GM21723 (cell line): ENCODE data around the gene ARHGAP25.

Experiments
- ATAC-seq: cut with Tn5 transposase; IDR thresholded peaks from one replicate; pipeline ENCODE4 v1.9.1; 2021; ENCODE audit warnings: mild to moderate bottlenecking, moderate library complexity; ENCODE audit not compliant: unreplicated experiment

The ARHGAP25 gene

DNA sequence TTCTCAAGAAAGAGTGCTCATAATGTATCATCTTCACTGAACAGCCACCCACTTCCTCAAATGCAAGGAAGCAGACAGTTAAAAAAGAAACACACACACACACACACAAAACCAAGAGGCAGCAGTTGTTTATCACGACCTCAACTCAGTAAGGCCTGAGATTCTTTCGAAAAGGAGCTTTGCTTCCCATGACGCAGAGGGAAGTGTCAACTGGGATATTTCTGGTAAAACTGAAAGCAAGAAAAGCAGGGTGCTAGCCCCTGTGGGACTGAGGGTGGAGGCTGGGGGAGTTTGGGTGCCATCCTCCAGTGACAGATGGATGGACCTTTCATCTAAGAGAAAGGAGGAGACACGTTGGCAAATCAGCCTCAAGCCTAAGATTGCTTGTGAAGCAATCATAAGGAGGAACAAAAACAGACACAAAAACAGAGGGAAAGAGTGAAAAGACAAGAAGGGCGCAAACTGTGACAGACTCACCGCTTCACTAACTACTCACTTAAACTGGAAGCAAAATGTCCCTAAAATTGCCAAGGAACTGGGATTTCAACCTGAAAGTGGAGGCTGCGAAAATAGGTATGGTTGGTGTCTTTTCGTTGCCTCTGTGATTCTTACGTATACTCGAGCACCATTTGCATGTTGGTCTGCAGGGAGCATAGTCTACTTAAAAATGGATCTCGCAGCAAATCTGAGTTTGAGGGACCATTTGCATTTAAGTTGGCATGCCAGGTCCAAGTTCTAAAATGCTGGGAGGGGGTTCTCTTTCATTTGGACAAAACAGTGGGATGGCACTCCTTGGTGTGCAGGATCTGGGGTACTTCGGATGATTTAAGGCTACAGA, at the start of gene ARHGAP25:
Gene ARHGAP25, plus strand, starts transcription at position 124 of the 838 bp plus-strand sequence. Its CDS starts 389 bp downstream, at position 513.
- peak; percentile 66 for ATAC-seq

GRCh38 chr2:68686178-68686577, 48.4 kb upstream of the ARHGAP25 start:
- no peak for ATAC-seq

GRCh38 chr2:68687018-68687417, 47.6 kb upstream of the ARHGAP25 start:
- ATAC-seq: no peak

- ATAC-seq: peak; percentile 94
These were observed 44.8 kb upstream of the ARHGAP25 start for GRCh38 chr2:68689553-68690537.

- ATAC-seq: no peak
These were observed 43.8 kb upstream of the ARHGAP25 start for GRCh38 chr2:68690851-68691250.

DNA sequence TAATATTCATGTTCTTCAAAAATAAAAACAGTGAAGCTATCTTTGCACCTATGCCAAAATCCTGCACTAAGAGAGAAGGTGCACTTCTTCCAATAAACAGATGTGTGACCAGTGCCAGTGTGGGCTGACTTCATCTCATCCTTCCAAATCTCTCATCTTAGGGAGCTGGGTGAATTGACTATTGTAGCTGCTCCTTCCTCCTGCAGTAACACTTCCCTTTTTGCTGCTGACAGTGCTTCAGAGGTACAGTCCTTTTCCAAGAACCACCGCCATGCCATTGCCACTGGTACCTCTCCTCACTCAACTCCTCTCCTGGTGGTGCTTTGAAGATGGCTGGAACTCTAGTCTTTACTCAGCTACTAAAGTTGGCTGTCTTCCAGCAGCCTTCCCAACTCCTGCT, 42.1 kb upstream of the ARHGAP25 start:
- no peak for ATAC-seq

DNA sequence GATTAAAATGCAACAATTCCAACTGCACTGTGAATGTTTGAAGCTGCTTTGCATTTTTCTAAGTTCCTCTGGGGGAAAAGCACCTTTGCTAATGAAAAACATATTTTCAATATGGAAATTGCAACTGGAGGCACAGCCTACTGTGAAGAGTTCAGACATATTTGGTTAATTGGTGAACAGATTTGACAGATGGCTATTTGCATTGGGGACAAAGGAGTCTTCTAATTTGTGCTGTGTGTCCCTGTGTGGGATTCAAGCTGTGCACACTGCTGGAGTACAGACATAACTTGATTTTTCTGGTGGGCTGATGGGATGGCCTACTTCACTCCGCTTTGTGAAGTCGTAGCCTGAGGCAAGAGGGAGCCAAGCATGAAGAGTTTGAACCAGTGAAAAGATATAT, 40.7 kb upstream of the ARHGAP25 start:
- no peak for ATAC-seq

GRCh38 chr2:68695971-68696370, 38.6 kb upstream of the ARHGAP25 start:
- no peak for ATAC-seq

GRCh38 chr2:68696554-68696953, 38.1 kb upstream of the ARHGAP25 start:
- no peak for ATAC-seq

- no peak for ATAC-seq
These were observed 35.8 kb upstream of the ARHGAP25 start for GRCh38 chr2:68698567-68699377.

DNA sequence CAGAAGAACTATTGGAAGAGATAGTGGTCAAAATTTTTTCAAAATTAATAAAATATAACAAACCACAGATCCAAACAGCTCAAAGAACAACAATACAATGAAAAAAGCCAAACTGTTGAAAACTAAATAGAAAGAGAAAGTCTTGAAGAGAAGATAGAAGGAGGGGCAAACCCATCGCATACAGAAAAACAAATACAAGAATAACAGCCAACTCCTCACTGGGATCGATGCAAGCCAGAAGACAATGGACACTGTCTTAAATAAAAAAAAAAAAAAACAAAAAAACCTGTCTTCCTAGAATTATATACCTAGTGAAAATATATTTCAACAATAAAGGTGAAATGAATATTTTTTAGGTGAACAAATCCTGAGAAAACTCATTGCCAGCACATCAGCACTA, 34.1 kb upstream of the ARHGAP25 start:
- ATAC-seq: no peak

DNA sequence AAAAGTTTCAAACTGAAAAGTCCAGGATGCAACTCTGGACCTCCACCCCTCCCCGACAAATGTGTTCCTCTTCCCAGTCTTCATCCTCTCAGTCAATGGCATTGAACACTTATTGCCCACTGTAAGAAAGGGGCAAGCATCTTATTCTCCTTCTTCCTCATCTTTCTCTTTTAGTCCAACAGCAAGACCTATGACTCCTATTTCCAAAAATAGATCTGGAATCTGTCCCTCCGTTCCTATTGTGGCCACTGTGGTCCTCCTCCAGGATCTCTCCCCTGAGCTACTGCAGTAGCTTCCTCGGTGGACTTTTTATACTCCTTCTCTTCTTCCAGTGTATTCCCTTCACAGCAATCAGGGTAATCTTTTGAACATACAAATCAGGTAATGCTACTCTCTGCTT, 28.0 kb upstream of the ARHGAP25 start:
- no peak for ATAC-seq

GRCh38 chr2:68708629-68709028, 26.0 kb upstream of the ARHGAP25 start:
- no peak for ATAC-seq

DNA sequence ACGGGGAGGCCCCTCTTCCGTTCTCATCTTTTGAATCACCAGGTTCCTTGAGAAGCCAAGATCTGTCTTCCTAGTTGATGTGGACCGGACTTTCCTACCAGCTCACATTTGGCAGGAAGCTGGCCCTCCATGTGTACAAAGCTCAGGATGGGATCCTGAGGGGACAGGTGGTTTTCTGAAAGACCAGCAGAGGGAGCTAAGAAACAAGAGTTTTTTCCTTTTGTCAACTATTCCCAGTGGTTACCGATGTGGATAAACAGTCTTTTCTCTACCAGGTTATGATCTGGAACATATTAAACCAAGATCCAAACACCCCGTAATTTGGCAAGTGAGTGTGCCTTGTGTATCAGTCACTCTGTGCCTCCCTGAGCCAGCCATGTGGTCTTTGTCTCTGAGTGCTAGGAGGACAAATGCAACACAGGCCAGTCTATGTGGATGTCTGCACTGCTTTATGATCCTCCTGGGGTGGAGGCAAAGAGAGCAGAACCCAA, 25.1 kb upstream of the ARHGAP25 start:
- ATAC-seq: peak; percentile 53

DNA sequence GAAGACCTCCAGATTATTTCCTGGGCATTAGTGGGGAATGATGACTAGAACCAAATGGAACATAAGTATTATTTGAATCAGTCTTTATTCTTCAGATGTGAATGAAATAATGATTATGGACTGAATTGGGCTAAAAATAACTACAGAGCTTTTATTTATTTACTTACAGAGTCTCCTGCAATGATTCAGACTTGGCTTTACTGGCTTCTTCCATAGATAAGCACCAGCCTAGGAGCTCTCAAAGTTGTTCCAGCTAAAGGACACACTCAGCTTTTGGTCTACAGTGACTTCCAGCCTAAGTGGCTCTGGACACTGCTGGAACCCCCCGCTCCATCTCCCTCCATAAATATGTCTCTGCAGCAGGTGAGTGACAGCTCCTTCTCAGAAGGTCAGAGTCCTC, 24.3 kb upstream of the ARHGAP25 start:
- ATAC-seq: no peak

GRCh38 chr2:68710756-68711155, 23.9 kb upstream of the ARHGAP25 start:
- ATAC-seq: no peak

DNA sequence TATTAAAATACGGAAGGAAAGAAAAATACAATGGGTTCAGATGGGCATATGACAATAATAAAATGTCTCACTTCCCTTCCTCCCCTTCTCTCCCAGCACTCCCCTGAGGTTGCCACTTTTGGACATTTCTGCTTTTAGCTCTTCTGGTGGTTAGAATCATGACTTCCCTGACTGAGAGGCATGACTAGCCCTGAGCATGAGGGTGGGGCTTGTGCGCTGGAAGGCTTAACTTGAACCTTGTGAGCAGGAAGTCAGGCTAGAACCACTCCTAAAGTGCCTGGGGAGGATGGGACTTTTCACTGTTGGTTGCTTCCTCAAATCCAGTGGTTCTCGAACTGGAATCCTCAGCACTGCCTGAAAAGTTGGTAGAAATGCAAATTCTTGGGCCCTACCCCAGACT, 19.7 kb upstream of the ARHGAP25 start:
- ATAC-seq: peak; percentile 83

- peak; percentile 69 for ATAC-seq
These were observed 19.1 kb upstream of the ARHGAP25 start for GRCh38 chr2:68715353-68716041.

- no peak for ATAC-seq
These were observed 17.9 kb upstream of the ARHGAP25 start for GRCh38 chr2:68716604-68717304.

GRCh38 chr2:68717305-68717661, 17.3 kb upstream of the ARHGAP25 start:
- ATAC-seq: no peak
